Endothelial cell of umbilical vein (primary cell): ENCODE results near the gene CSMD2.

Source experiments
- EZH2 ChIP-seq: IDR thresholded peaks from 2 replicates; pipeline ENCODE4 v1.6.1; 2012; ENCODE audit warnings: borderline replicate concordance, low read depth, mild to moderate bottlenecking, moderate library complexity, low read length, inconsistent platforms; ENCODE audit not compliant: severe bottlenecking
- POLR2AphosphoS5 ChIP-seq: IDR thresholded peaks from 2 replicates; pipeline ENCODE4 v1.6.1; 2012; ENCODE audit warnings: low read depth, mild to moderate bottlenecking, control low read depth, low read length, moderate library complexity; ENCODE audit not compliant: insufficient read depth
- TF ChIP-seq, protein P1 (sequence below), 2 donors: IDR thresholded peaks; 1 replicate in 1 of 2; 2 replicates in 1 of 2; pipeline ENCODE4 v1.5.1; 2011; ENCODE audit warnings: low read length in 2 of 2, mild to moderate bottlenecking in 2 of 2, moderate library complexity in 2 of 2, control low read depth in 1 of 2, inconsistent platforms in 1 of 2, low read depth in 1 of 2; ENCODE audit not compliant: insufficient read depth in 1 of 2; ENCODE audit errors: extremely low read depth in 1 of 2

DNA sequence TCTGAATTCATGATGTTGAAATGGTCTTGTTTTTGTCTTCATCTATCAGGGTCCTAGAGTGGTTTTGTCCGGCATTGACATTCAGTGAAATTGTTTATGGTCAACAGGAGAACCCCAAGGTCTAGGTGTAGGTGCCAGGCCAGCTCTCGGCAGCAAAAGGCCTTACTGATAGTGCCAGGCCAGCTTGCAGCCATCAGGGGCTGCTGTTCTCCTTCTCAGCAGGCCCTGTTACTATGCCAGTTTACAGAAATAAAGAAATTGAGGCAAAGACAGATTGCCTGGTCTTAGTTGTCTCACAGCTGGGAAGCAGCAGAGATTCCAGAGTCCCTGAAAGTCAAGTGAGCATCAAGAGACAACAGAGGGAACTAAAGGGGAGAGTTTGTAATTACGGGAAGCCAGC, 289.2 kb downstream of the CSMD2 start:
- TF ChIP-seq POLR2AphosphoS5 (no peak), EZH2 (no peak)
- TF ChIP-seq, protein P1, sequence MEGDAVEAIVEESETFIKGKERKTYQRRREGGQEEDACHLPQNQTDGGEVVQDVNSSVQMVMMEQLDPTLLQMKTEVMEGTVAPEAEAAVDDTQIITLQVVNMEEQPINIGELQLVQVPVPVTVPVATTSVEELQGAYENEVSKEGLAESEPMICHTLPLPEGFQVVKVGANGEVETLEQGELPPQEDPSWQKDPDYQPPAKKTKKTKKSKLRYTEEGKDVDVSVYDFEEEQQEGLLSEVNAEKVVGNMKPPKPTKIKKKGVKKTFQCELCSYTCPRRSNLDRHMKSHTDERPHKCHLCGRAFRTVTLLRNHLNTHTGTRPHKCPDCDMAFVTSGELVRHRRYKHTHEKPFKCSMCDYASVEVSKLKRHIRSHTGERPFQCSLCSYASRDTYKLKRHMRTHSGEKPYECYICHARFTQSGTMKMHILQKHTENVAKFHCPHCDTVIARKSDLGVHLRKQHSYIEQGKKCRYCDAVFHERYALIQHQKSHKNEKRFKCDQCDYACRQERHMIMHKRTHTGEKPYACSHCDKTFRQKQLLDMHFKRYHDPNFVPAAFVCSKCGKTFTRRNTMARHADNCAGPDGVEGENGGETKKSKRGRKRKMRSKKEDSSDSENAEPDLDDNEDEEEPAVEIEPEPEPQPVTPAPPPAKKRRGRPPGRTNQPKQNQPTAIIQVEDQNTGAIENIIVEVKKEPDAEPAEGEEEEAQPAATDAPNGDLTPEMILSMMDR (IDR thresholded peaks at IDR 0.05; ENCODE audit: extremely low read depth in 1 of 2, insufficient read depth in 1 of 2, low read depth in 1 of 2, low read length in 2 of 2) = no peak
